Panc1 (cell line): Measurements from ENCODE around the gene C1orf198.

Experiments used
- CTCF ChIP-seq: fragments of 450-650 bp; IDR thresholded peaks from 2 replicates; pipeline ENCODE4 v1.5.1; 2017; ENCODE audit warnings: mild to moderate bottlenecking
- POLR2AphosphoS5 ChIP-seq: IDR thresholded peaks from 2 replicates; pipeline ENCODE4 v1.6.1; 2012; ENCODE audit warnings: mild to moderate bottlenecking, low read depth, low read length, moderate library complexity

GRCh38 chr1:230798491-230798890 lies 69.8 kb downstream of the C1orf198 start:
- no peak for TF ChIP-seq CTCF
- no peak for TF ChIP-seq POLR2AphosphoS5
